GOT3 (cell line): ENCODE data around the gene SRSF12.
A peak's percentile ranks its signal among the peaks of the same experiment; 100 is the strongest.
"Not testable (repeated sequence)": the region's sequence is repeated elsewhere in the genome, so short reads cannot be mapped to it uniquely, and the experiment has no call there.

Experiments used
- DNase-seq: peaks from one replicate; lab custom pipeline; 2025; ENCODE audit warnings: mixed read lengths; lab: John Stamatoyannopoulos, UW

SRSF12 gene

GRCh38 chr6:89071036-89071435 is 46.8 kb downstream of the SRSF12 start:
- DNase-seq, result no peak

GRCh38 chr6:89069536-89070163 is 48.2 kb downstream of the SRSF12 start:
- no peak for DNase-seq

- no peak for DNase-seq
These were observed 49.2 kb downstream of the SRSF12 start for GRCh38 chr6:89068695-89069094.

- DNase-seq, result no peak
These were observed 50.1 kb downstream of the SRSF12 start for GRCh38 chr6:89067796-89068195.

GRCh38 chr6:89066940-89067646 is 50.8 kb downstream of the SRSF12 start:
- no peak for DNase-seq

- DNase-seq, result not testable (repeated sequence)
These were observed 51.8 kb downstream of the SRSF12 start for GRCh38 chr6:89066121-89066520.

- not testable (repeated sequence) for DNase-seq
These were observed 52.9 kb downstream of the SRSF12 start for GRCh38 chr6:89064931-89065330.

GRCh38 chr6:89063881-89064280 is 54.0 kb downstream of the SRSF12 start:
- DNase-seq, result no peak

- DNase-seq, result no peak
These were observed 58.6 kb downstream of the SRSF12 start for GRCh38 chr6:89059227-89059626.

GRCh38 chr6:89058627-89059026 is 59.2 kb downstream of the SRSF12 start:
- no peak for DNase-seq

GRCh38 chr6:89057759-89058158 is 60.1 kb downstream of the SRSF12 start:
- no peak for DNase-seq

GRCh38 chr6:89054208-89054607 is 63.7 kb downstream of the SRSF12 start:
- DNase-seq, result no peak

GRCh38 chr6:89051676-89052075 is 66.2 kb downstream of the SRSF12 start:
- DNase-seq, result no peak

- DNase-seq, result no peak
These were observed 67.2 kb downstream of the SRSF12 start for GRCh38 chr6:89050697-89051096.

- no peak for DNase-seq
These were observed 67.7 kb downstream of the SRSF12 start for GRCh38 chr6:89050155-89050554.

- peak; percentile 2 for DNase-seq
These were observed 68.9 kb downstream of the SRSF12 start for GRCh38 chr6:89048985-89049384.

- DNase-seq, result no peak
These were observed 69.5 kb downstream of the SRSF12 start for GRCh38 chr6:89048288-89048923.

GRCh38 chr6:89047473-89047872 is 70.4 kb downstream of the SRSF12 start:
- DNase-seq, result no peak
